Choroid plexus epithelial cell (primary cell): ENCODE results near the gene NEK10.

Experiments
- DNase-seq: peaks from one replicate; pipeline ENCODE4 v3.0.0-alpha.2; 2010; ENCODE audit warnings: low read depth
- H3K4me3 ChIP-seq: 2 replicates; pipeline ENCODE4 v1.5.1; 2011; ENCODE audit warnings: low read depth, mild to moderate bottlenecking, control low read depth, low read length, moderate library complexity
- CTCF ChIP-seq: conservative IDR thresholded peaks from 2 replicates; pipeline ENCODE4 v1.5.1; 2011; ENCODE audit warnings: low read depth, mild to moderate bottlenecking, control low read depth, inconsistent platforms, low read length, moderate library complexity

NEK10 gene

GRCh38 chr3:27184261-27184660 lies 184.9 kb downstream of the NEK10 start:
- no peak for TF ChIP-seq CTCF
- no peak overlapping the region for H3K4me3 ChIP-seq
- DNase-seq: no peak

GRCh38 chr3:27176256-27176655 lies 192.9 kb downstream of the NEK10 start:
- DNase-seq: peak; percentile 24
- TF ChIP-seq CTCF: no peak
- no peak overlapping the region for H3K4me3 ChIP-seq

- DNase-seq: no peak
- no peak overlapping the region for H3K4me3 ChIP-seq
- TF ChIP-seq CTCF: no peak
Measured at GRCh38 chr3:27174530-27174929, 194.7 kb downstream of the NEK10 start.

- DNase-seq: no peak
- H3K4me3 ChIP-seq: no peak overlapping the region
- no peak for TF ChIP-seq CTCF
Measured at GRCh38 chr3:27171113-27171512, 198.1 kb downstream of the NEK10 start.

- peak; percentile 96 for DNase-seq
- no peak for TF ChIP-seq CTCF
- H3K4me3 ChIP-seq: no peak overlapping the region
Measured at GRCh38 chr3:27166888-27167287, 202.3 kb downstream of the NEK10 start.

- H3K4me3 ChIP-seq: no peak overlapping the region
- peak; percentile 95 for DNase-seq
- no peak for TF ChIP-seq CTCF
Measured at GRCh38 chr3:27165321-27165721, 203.9 kb downstream of the NEK10 start.

- no peak for DNase-seq
- TF ChIP-seq CTCF: no peak
- H3K4me3 ChIP-seq: no peak overlapping the region
Measured at GRCh38 chr3:27160779-27161287, 208.3 kb downstream of the NEK10 start.
